ENCODE measurements around the gene CHKA. TPM values are rescaled to one million over a fixed set of nuclear protein-coding genes. Genes with fewer than 3 reads are reported as not detected.

CHKA gene
- total and polyA plus RNA-seq, 2 donors (not counting 3 experiments of a cell fraction or from before 2014, with no cell fraction given), result 21.4 to 25.1 TPM

DNA sequence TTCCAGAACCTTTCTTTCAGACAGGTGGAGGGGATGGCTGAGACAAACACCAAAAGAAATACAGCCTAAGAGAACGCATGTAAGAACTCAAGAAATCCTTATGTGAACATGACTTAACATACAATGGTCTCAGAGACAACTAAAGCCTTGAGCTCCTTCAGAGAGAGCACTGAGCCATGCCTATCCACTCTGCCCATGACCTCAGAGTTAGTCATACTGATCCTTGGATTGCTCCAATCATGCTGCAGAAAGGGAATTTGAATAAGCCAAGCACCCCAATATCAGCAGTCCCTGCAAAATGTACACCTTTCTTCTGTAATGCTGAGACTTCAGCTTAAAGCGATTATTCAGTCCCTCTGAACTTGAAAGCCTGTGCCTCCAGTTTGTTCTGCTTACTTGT is 43.2 kb upstream of the CHKA start:
- dilution Hi-C loops (cut with MboI; ENCODE audit: extremely low pct_ligation_motif_present, low sequenced_read_pairs), result no loop called here
- POLR2A ChIA-PET, result interaction anchor here (0.5 kb wide), 1 partner anchor 125 kb away, joined by 7 read pairs; no protein-coding TSS in a partner anchor
- no peak for FAIRE-seq

GRCh38 chr11:68163691-68164090 is 42.5 kb upstream of the CHKA start:
- FAIRE-seq (no peak), DNase-seq (ENCODE audit: low read depth, low spot score) (no peak)
- Histone ChIP-seq H3K27me3 (ENCODE audit: control insufficient read depth in 2 of 2, insufficient read depth in 2 of 2, low read length in 2 of 2) (no peaks in the 10 kb centered on the region), H3K4me1 (ENCODE audit: control insufficient read depth, extremely low read depth, insufficient read depth, low read length) (no peaks in the 10 kb centered on the region), H3K9ac (replicated peaks; ENCODE audit: extremely low read depth, insufficient read depth, low read length) (no peak overlapping the region), H3K27ac (ENCODE audit: insufficient read depth, low read depth, low read length) (no peak overlapping the region), H3K4me3 (replicated peaks in 1 of 3; ENCODE audit: insufficient read depth in 1 of 3, low read depth in 1 of 3, low read length in 3 of 3) (no peak overlapping the region), H3K9me1 (replicated peaks; ENCODE audit: control insufficient read depth, extremely low read depth, insufficient read depth, low read length) (no peaks in the 10 kb centered on the region), H3K79me2 (ENCODE audit: control insufficient read depth, insufficient read depth, low read length) (no peaks in the 10 kb centered on the region), H4K20me1 (replicated peaks; ENCODE audit: control insufficient read depth, extremely low read depth, insufficient read depth, low read length) (no peaks in the 10 kb centered on the region), H2AFZ (ENCODE audit: low read depth, low read length) (no peak overlapping the region), H3K36me3 (ENCODE audit: control insufficient read depth in 2 of 2, extremely low read depth in 1 of 2, insufficient read depth in 2 of 2, low read length in 2 of 2) (peaks cover 9 to 23% of the 10 kb centered on the region in 2 experiments), H3K4me2 (ENCODE audit: insufficient read depth, low read length) (no peak overlapping the region), H3K9me3 (replicated peaks; ENCODE audit: control insufficient read depth, insufficient read depth, low read length) (no peaks in the 10 kb centered on the region)
- no TSS peak for BruUV-seq (replicated peaks)
- intact Hi-C loops (cut with micrococcal nuclease), result no loop called here
- ChIA-PET POLR2A (interaction anchor here (0.5 kb wide), 1 partner anchor 124 kb away, joined by 7 read pairs; no protein-coding TSS in a partner anchor), CTCF (interaction anchor here (1.0 to 1.3 kb wide), 2 partner anchors 12 kb away, joined by 3 read pairs; no protein-coding TSS in a partner anchor)
- dilution Hi-C loops (cut with MboI; ENCODE audit: extremely low pct_ligation_motif_present, low sequenced_read_pairs), result no loop called here
- TF ChIP-seq CTCF (IDR thresholded peaks at IDR 0.05; ENCODE audit: extremely low read depth in 1 of 2, insufficient read depth in 1 of 2, low read depth in 1 of 2, low read length in 2 of 2) (no peak), POLR2A (IDR thresholded peaks at IDR 0.05; ENCODE audit: low read depth, low read length) (no peak), GATA2 (IDR thresholded peaks at IDR 0.05; ENCODE audit: insufficient read depth, insufficient read length, low read depth, low read length) (no peak), FOS (IDR thresholded peaks at IDR 0.05; ENCODE audit: borderline replicate concordance, insufficient read depth, low read length) (no peak), MYC (IDR thresholded peaks at IDR 0.05; ENCODE audit: low read depth, low read length) (no peak), POLR2AphosphoS5 (IDR thresholded peaks at IDR 0.05; ENCODE audit: insufficient read depth, low read depth, low read length) (no peak), EZH2 (IDR thresholded peaks at IDR 0.05; ENCODE audit: borderline replicate concordance, low read depth, low read length, severe bottlenecking) (no peak), JUN (IDR thresholded peaks at IDR 0.05; ENCODE audit: borderline replicate concordance, insufficient read depth, insufficient read length, low read depth) (no peak)
- TF ChIP-seq, protein P1, sequence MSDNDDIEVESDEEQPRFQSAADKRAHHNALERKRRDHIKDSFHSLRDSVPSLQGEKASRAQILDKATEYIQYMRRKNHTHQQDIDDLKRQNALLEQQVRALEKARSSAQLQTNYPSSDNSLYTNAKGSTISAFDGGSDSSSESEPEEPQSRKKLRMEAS (IDR thresholded peaks at IDR 0.05; ENCODE audit: insufficient read depth, insufficient read length), result no peak

More for the DNA sequence above, 43.2 kb upstream of the CHKA start:
- intact Hi-C loops (cut with micrococcal nuclease), result no loop called here
- CTCF ChIA-PET, result interaction anchor here (1.0 kb wide), 1 partner anchor 13 kb away, joined by 3 read pairs; no protein-coding TSS in a partner anchor
- Histone ChIP-seq H3K9me1 (replicated peaks; ENCODE audit: control insufficient read depth, extremely low read depth, insufficient read depth, low read length) (no peaks in the 10 kb centered on the region), H3K4me1 (ENCODE audit: control insufficient read depth, extremely low read depth, insufficient read depth, low read length) (no peaks in the 10 kb centered on the region), H3K27me3 (ENCODE audit: control insufficient read depth in 2 of 2, insufficient read depth in 2 of 2, low read length in 2 of 2) (no peaks in the 10 kb centered on the region), H3K79me2 (ENCODE audit: control insufficient read depth, insufficient read depth, low read length) (no peaks in the 10 kb centered on the region), H3K4me3 (replicated peaks in 1 of 3; ENCODE audit: insufficient read depth in 1 of 3, low read depth in 1 of 3, low read length in 3 of 3) (no peak overlapping the region), H3K27ac (ENCODE audit: insufficient read depth, low read depth, low read length) (no peak overlapping the region), H4K20me1 (replicated peaks; ENCODE audit: control insufficient read depth, extremely low read depth, insufficient read depth, low read length) (no peaks in the 10 kb centered on the region), H3K9ac (replicated peaks; ENCODE audit: extremely low read depth, insufficient read depth, low read length) (no peak overlapping the region), H3K4me2 (ENCODE audit: insufficient read depth, low read length) (no peak overlapping the region), H2AFZ (ENCODE audit: low read depth, low read length) (no peak overlapping the region), H3K36me3 (ENCODE audit: control insufficient read depth in 2 of 2, extremely low read depth in 1 of 2, insufficient read depth in 2 of 2, low read length in 2 of 2) (peaks cover 10 to 22% of the 10 kb centered on the region in 2 experiments), H3K9me3 (replicated peaks; ENCODE audit: control insufficient read depth, insufficient read depth, low read length) (no peaks in the 10 kb centered on the region)
- DNase-seq (ENCODE audit: low read depth, low spot score), result no peak
- BruUV-seq (replicated peaks), result no TSS peak
- peak; percentile 49 for TF ChIP-seq FOS (IDR thresholded peaks at IDR 0.05; ENCODE audit: borderline replicate concordance, insufficient read depth, low read length)
- no peak for TF ChIP-seq JUN (IDR thresholded peaks at IDR 0.05; ENCODE audit: borderline replicate concordance, insufficient read depth, insufficient read length, low read depth)

Data from endothelial cell of umbilical vein (primary cell).